Neural cell (in vitro differentiated cells): ENCODE data around the gene CNPPD1. TPM values are rescaled to one million over a fixed set of nuclear protein-coding genes. Genes with fewer than 3 reads are reported as not detected.

Experiments
- H2AFZ ChIP-seq: fragments of 200-600, 300-800 bp; sonication (generic), shearing (Covaris generic); 2 replicates; pipeline ENCODE4 v1.6.0; 2014; ENCODE audit warnings: low read depth, mild to moderate bottlenecking, antibody characterized with exemption, low read length, moderate library complexity
- H3F3A ChIP-seq: fragments of 200-600 bp; shearing (Covaris generic); 2 replicates; pipeline ENCODE4 v1.6.1; 2016; ENCODE audit warnings: mild to moderate bottlenecking, moderate library complexity, mixed read lengths, antibody characterized with exemption, low read length; ENCODE audit not compliant: insufficient read depth, poor library complexity, severe bottlenecking
- H3K27ac ChIP-seq: fragments of 200-600, 300-800 bp; sonication (generic), shearing (Covaris generic); 2 replicates; pipeline ENCODE4 v1.5.1; 2014; ENCODE audit warnings: mild to moderate bottlenecking, low read length, moderate library complexity
- H3K27me3 ChIP-seq: fragments of 300-800, 200-600 bp; sonication (generic), shearing (Covaris generic); 2 replicates; pipeline ENCODE4 v1.6.0; 2014; ENCODE audit warnings: mild to moderate bottlenecking, low read depth, low read length, moderate library complexity; ENCODE audit not compliant: insufficient read depth
- H3K36me3 ChIP-seq: fragments of 300-800, 200-600 bp; sonication (generic), shearing (Covaris generic); 2 replicates; pipeline ENCODE4 v1.5.1; 2014; ENCODE audit warnings: mild to moderate bottlenecking, antibody characterized with exemption, low read length, moderate library complexity; ENCODE audit not compliant: insufficient read depth
- H3K4me2 ChIP-seq: fragments of 300-800, 200-600 bp; sonication (generic), shearing (Covaris generic); 2 replicates; pipeline ENCODE4 v1.6.0; 2014; ENCODE audit warnings: mild to moderate bottlenecking, low read length
- H3K4me3 ChIP-seq: fragments of 300-800, 200-600 bp; sonication (generic), shearing (Covaris generic); 2 replicates; pipeline ENCODE4 v1.5.1; 2014; ENCODE audit warnings: mild to moderate bottlenecking, low read length, moderate library complexity
- H3K79me2 ChIP-seq: fragments of 200-600 bp; shearing (Covaris generic); replicated peaks from 2 replicates; pipeline ENCODE4 v1.6.0; 2014; ENCODE audit warnings: mild to moderate bottlenecking, low read length, moderate library complexity; ENCODE audit not compliant: insufficient read depth
- H3K9ac ChIP-seq: fragments of 300-800, 200-600 bp; sonication (generic), shearing (Covaris generic); 2 replicates; pipeline ENCODE4 v1.6.1; 2016; ENCODE audit warnings: mild to moderate bottlenecking, low read length, mixed read lengths
- H3K9me2 ChIP-seq: fragments of 200-600 bp; shearing (Covaris generic); 2 replicates; pipeline ENCODE4 v1.6.1; 2016; ENCODE audit warnings: mild to moderate bottlenecking, low read length, mixed read lengths; ENCODE audit not compliant: insufficient read depth
- H3K9me3 ChIP-seq: fragments of 200-600, 300-800 bp; sonication (generic), shearing (Covaris generic); 2 replicates; pipeline ENCODE4 v1.6.1; 2016; ENCODE audit warnings: mild to moderate bottlenecking, mixed run types, low read length, moderate library complexity, mixed read lengths
- H4K20me1 ChIP-seq: fragments of 200-600 bp; shearing (Covaris generic); 2 replicates; pipeline ENCODE4 v1.6.1; 2016; ENCODE audit warnings: mild to moderate bottlenecking, mixed run types; ENCODE audit not compliant: insufficient read depth
- CTCF ChIP-seq: fragments of 450-650 bp; IDR thresholded peaks from 2 replicates; pipeline ENCODE4 v1.5.1; 2014; ENCODE audit warnings: antibody characterized with exemption, mild to moderate bottlenecking, moderate library complexity; ENCODE audit not compliant: poor library complexity, severe bottlenecking
- EP300 ChIP-seq: fragments of 450-650 bp; conservative IDR thresholded peaks from 2 replicates; pipeline ENCODE4 v1.6.1; 2014; ENCODE audit warnings: antibody characterized with exemption, mild to moderate bottlenecking, moderate library complexity; ENCODE audit not compliant: poor library complexity, severe bottlenecking
- EZH2 ChIP-seq: fragments of 200-600, 300-800 bp; shearing (Covaris generic), sonication (generic); IDR thresholded peaks from 2 replicates; pipeline ENCODE4 v1.6.1; 2014; ENCODE audit warnings: antibody characterized with exemption, low read length, borderline replicate concordance, mild to moderate bottlenecking; ENCODE audit not compliant: insufficient read depth, poor library complexity, severe bottlenecking
- MXI1 ChIP-seq: fragments of 450-650 bp; conservative IDR thresholded peaks from 2 replicates; pipeline ENCODE4 v1.6.1; 2014; ENCODE audit warnings: antibody characterized with exemption, mild to moderate bottlenecking; ENCODE audit not compliant: poor library complexity, severe bottlenecking
- POLR2AphosphoS5 ChIP-seq: IDR thresholded peaks from 2 replicates; pipeline ENCODE4 v1.6.1; 2012
- RAD21 ChIP-seq: fragments of 450-650 bp; conservative IDR thresholded peaks from 2 replicates; pipeline ENCODE4 v1.6.1; 2014; ENCODE audit warnings: antibody characterized with exemption, mild to moderate bottlenecking, moderate library complexity
- REST ChIP-seq: IDR thresholded peaks from 2 replicates; pipeline ENCODE4 v1.6.1; 2012; ENCODE audit warnings: borderline replicate concordance
- SMC3 ChIP-seq: fragments of 450-650 bp; conservative IDR thresholded peaks from 2 replicates; pipeline ENCODE4 v1.6.1; 2014; ENCODE audit warnings: antibody characterized with exemption, mild to moderate bottlenecking, moderate library complexity; ENCODE audit not compliant: poor library complexity
- TAF1 ChIP-seq: IDR thresholded peaks from 2 replicates; pipeline ENCODE4 v1.6.1; 2012; ENCODE audit warnings: low read depth
- polyA plus RNA-seq: library from polyadenylated mRNA; depleted of rRNA; stranded (reverse); fragments of >200 nt; gene quantifications from 2 replicates; pipeline ENCODE4 v1.2.3, GENCODE V29; 2014

Gene CNPPD1
- polyA plus RNA-seq, 1 donor from 2014 or later, result 89.1 TPM

DNA sequence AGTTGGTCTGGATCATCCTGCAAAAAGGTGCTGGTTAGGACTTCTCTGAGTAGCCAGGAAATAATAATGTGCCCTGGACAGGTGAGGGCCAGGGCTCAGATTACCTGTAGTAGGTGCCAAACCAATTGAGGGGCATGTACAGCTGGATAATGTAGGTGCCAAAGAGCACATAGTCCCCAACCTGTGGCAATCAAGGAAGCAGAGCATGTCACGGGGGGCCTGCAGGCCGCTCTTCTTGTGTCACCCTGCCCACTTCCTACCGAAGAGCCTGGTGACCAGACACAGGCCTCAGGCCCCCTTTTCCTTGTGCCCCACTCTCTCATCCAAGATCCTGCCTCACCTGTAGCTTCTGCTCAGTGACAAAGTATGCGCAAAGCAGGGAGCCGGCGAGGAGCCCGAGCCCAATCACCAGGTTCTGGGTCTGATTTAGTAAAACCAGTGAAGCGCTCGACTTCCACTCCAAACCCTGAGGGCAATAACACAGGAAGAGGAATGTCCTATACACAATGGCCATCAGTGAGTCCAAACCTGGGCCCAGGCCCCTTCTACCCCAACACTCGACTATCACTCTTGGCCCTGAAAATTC is 36.9 kb upstream of the CNPPD1 start:
- Histone ChIP-seq H3K36me3 (no peaks in the 10 kb centered on the region), H3K9ac (no peak overlapping the region), H3K9me2 (no peaks in the 10 kb centered on the region), H2AFZ (no peak overlapping the region), H3K4me3 (no peak overlapping the region), H3K27ac (no peak overlapping the region), H3F3A (no peaks in the 10 kb centered on the region), H3K79me2 (no peaks in the 10 kb centered on the region), H3K4me2 (no peak overlapping the region), H4K20me1 (no peaks in the 10 kb centered on the region), H3K27me3 (no peaks in the 10 kb centered on the region), H3K9me3 (no peaks in the 10 kb centered on the region)
- TF ChIP-seq TAF1 (no peak), RAD21 (no peak), CTCF (no peak), SMC3 (no peak), MXI1 (no peak), EP300 (no peak), POLR2AphosphoS5 (no peak), EZH2 (no peak), REST (no peak)

GRCh38 chr2:219213026-219213415 is 36.3 kb upstream of the CNPPD1 start:
- Histone ChIP-seq H3K9ac (no peak overlapping the region), H3K9me2 (no peaks in the 10 kb centered on the region), H3K4me3 (no peak overlapping the region), H3K36me3 (no peaks in the 10 kb centered on the region), H2AFZ (no peak overlapping the region), H3K4me2 (no peak overlapping the region), H3K9me3 (no peaks in the 10 kb centered on the region), H3F3A (no peaks in the 10 kb centered on the region), H3K79me2 (no peaks in the 10 kb centered on the region), H3K27me3 (no peaks in the 10 kb centered on the region), H4K20me1 (no peaks in the 10 kb centered on the region), H3K27ac (no peak overlapping the region)
- TF ChIP-seq POLR2AphosphoS5, result no peak
- no peak for TF ChIP-seq MXI1
